ENCODE results near the gene TIAM1. TPM values are rescaled to one million over a fixed set of nuclear protein-coding genes. Genes with fewer than 3 reads are reported as not detected.

Gene TIAM1
- total RNA-seq, 1 donor from 2014 or later, result 6.6 TPM

- Mint-ChIP-seq H3K27ac (ENCODE audit: unreplicated experiment) (no peak overlapping the region), H3K27me3 (ENCODE audit: low read depth) (peaks cover 9% of the 10 kb centered on the region), H3K4me1 (ENCODE audit: low read depth) (peaks cover 5% of the 10 kb centered on the region), H3K4me3 (ENCODE audit: unreplicated experiment) (no peak overlapping the region), H3K9me3 (ENCODE audit: low read depth) (peaks cover 5% of the 10 kb centered on the region), H3K36me3 (ENCODE audit: low read depth) (no peaks in the 10 kb centered on the region)
- DNase-seq (ENCODE audit: low spot score), result no peak
- TF ChIP-seq CTCF (IDR thresholded peaks at IDR 0.05), result peak; percentile 95
Measured at GRCh38 chr21:31098576-31099005, 245.5 kb downstream of the TIAM1 start.

GRCh38 chr21:31092832-31093625 lies 251.0 kb downstream of the TIAM1 start:
- peaks cover 2% of the 10 kb centered on the region for H3K36me3 Mint-ChIP-seq (ENCODE audit: low read depth)
- no peak for DNase-seq (ENCODE audit: low spot score)
- no peak for TF ChIP-seq CTCF (IDR thresholded peaks at IDR 0.05)
- H3K9me3 Mint-ChIP-seq (ENCODE audit: low read depth), result peaks cover 11% of the 10 kb centered on the region
- H3K27me3 Mint-ChIP-seq (ENCODE audit: low read depth), result peaks cover 11% of the 10 kb centered on the region
- no peak overlapping the region for H3K4me3 Mint-ChIP-seq (ENCODE audit: unreplicated experiment)
- H3K4me1 Mint-ChIP-seq (ENCODE audit: low read depth), result no peaks in the 10 kb centered on the region
- H3K27ac Mint-ChIP-seq (ENCODE audit: unreplicated experiment), result no peak overlapping the region

DNA sequence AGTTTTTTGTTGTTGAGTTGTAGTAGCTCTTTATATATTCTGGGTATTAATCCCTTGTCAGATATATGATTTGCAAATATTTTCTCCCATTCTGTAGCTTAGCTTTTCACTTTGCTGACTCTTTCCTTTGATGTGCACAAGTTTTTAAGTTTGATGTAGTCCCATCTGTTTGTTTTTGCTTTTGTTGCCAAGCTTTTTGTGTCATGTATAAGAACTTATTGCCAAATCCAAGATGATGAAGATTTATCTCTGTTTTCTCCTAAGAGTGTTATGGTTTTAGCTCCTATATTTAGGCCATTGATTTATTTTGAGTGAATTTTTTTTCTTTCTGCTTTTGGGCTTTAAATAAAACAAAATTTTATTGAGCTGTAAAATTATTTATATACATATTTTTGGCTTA lies 253.7 kb downstream of the TIAM1 start:
- peaks cover 11% of the 10 kb centered on the region for H3K27me3 Mint-ChIP-seq (ENCODE audit: low read depth)
- peaks cover 4% of the 10 kb centered on the region for H3K4me1 Mint-ChIP-seq (ENCODE audit: low read depth)
- no peak overlapping the region for H3K4me3 Mint-ChIP-seq (ENCODE audit: unreplicated experiment)
- TF ChIP-seq CTCF (IDR thresholded peaks at IDR 0.05), result no peak
- peaks cover 2% of the 10 kb centered on the region for H3K36me3 Mint-ChIP-seq (ENCODE audit: low read depth)
- no peak overlapping the region for H3K27ac Mint-ChIP-seq (ENCODE audit: unreplicated experiment)
- peaks cover 11% of the 10 kb centered on the region for H3K9me3 Mint-ChIP-seq (ENCODE audit: low read depth)
- DNase-seq (ENCODE audit: low spot score), result no peak

DNA sequence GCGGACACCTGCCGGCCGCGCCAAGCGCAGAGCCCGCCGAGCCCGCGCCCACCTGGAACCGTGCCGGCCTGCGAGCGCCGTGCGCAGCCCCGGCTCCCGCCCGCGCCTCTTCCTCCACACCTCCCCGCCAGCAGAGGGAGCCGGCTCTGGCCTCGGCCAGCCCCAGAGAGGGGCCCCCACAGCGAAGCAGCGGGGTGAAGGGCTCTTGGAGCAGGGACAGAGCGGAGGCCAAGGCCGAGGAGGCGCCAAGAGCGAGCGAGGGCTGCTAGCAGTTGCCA lies 255.6 kb downstream of the TIAM1 start:
- no peak for DNase-seq (ENCODE audit: low spot score)
- Mint-ChIP-seq H3K9me3 (ENCODE audit: low read depth) (peaks cover 5% of the 10 kb centered on the region), H3K4me1 (ENCODE audit: low read depth) (peaks cover 4% of the 10 kb centered on the region), H3K27me3 (ENCODE audit: low read depth) (peaks cover 10% of the 10 kb centered on the region), H3K36me3 (ENCODE audit: low read depth) (peaks cover 2% of the 10 kb centered on the region), H3K27ac (ENCODE audit: unreplicated experiment) (no peak overlapping the region), H3K4me3 (ENCODE audit: unreplicated experiment) (no peak overlapping the region)
- TF ChIP-seq CTCF (IDR thresholded peaks at IDR 0.05), result no peak

DNA sequence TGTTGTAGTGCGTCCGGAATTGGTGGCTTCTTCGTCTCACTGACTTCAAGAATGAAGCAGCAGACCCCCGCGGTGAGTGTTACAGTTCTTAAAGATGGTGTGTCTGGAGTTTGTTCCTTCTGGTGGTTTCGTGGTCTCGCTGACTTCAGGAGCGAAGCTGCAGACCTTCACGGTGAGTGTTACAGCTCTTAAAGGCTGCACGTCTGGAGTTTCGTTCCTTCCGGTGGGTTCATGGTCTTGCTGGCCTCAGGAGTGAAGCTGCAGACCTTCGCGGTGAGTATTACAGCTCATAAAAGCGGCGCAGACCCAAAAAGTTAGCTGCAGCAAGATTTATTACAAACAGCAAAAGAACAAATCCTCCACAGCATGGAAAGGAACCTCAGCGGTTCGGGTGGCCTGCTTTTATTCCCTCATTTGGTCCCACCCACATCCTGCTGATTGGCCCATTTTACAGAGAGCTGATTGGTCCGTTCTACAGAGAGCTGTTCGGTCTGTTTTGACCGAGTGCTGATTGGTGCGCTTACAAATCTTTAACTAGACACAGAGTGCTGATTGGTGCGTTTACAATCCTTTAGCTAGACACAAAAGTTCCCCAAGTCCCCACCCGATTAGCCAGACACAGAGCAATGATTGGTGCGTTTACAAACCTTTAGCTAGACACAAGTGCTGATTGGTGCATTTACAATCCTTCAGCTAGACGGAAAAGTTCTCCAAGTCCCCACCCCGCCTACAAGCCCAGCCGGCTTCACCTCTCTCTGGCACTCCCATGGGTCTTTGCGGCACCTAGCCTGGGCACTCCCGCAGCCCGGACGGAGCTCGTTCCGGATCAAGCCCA lies 256.2 kb downstream of the TIAM1 start:
- H3K4me3 Mint-ChIP-seq (ENCODE audit: unreplicated experiment), result no peak overlapping the region
- peaks cover 2% of the 10 kb centered on the region for H3K36me3 Mint-ChIP-seq (ENCODE audit: low read depth)
- TF ChIP-seq CTCF (IDR thresholded peaks at IDR 0.05), result no peak
- no peak overlapping the region for H3K27ac Mint-ChIP-seq (ENCODE audit: unreplicated experiment)
- peaks cover 4% of the 10 kb centered on the region for H3K4me1 Mint-ChIP-seq (ENCODE audit: low read depth)
- no peak for DNase-seq (ENCODE audit: low spot score)
- peaks cover 5% of the 10 kb centered on the region for H3K9me3 Mint-ChIP-seq (ENCODE audit: low read depth)
- H3K27me3 Mint-ChIP-seq (ENCODE audit: low read depth), result peaks cover 10% of the 10 kb centered on the region
